Natural killer cell (primary cell): ENCODE measurements around the gene TMCO4. TPM values are rescaled to one million over a fixed set of nuclear protein-coding genes. Genes with fewer than 3 reads are reported as not detected.

Experiments used
- ATAC-seq, 3 donors: fragments of 150-1000 bp in 2 of 3; fragments of 200-7000 bp in 1 of 3; cut with Tn5 transposase; 1 replicate in 1 of 3; 2 replicates in 2 of 3; pipeline ENCODE4 v1.10.0; 2021; ENCODE audit warnings: mild to moderate bottlenecking in 2 of 3, moderate library complexity in 2 of 3
- DNase-seq, 2 donors: peaks; one replicate each; pipeline versions ENCODE4 v3.0.0 to v3.0.0-alpha.2; 2013 to 2021; ENCODE audit warnings: mixed read lengths in 1 of 2
- H3K27ac ChIP-seq: one replicate; pipeline ENCODE4 v1.5.1; 2013; ENCODE audit warnings: mild to moderate bottlenecking, low read length
- H3K27me3 ChIP-seq: one replicate; pipeline ENCODE4 v1.6.1; 2013; ENCODE audit warnings: low read length; ENCODE audit not compliant: control insufficient read depth, insufficient read depth
- H3K36me3 ChIP-seq: one replicate; pipeline ENCODE4 v1.6.1; 2013; ENCODE audit warnings: low read length; ENCODE audit not compliant: control insufficient read depth, insufficient read depth
- H3K4me1 ChIP-seq: one replicate; pipeline ENCODE4 v1.6.1; 2013; ENCODE audit warnings: low read length; ENCODE audit not compliant: control insufficient read depth, insufficient read depth
- H3K4me3 ChIP-seq: one replicate; pipeline ENCODE4 v1.5.1; 2013; ENCODE audit warnings: low read length
- H3K9me3 ChIP-seq: one replicate; pipeline ENCODE4 v1.6.1; 2013; ENCODE audit warnings: low read length; ENCODE audit not compliant: control insufficient read depth, insufficient read depth
- H3K27ac Mint-ChIP-seq, 2 donors: one replicate each; pipeline ENCODE4 v1.8.0; 2022; ENCODE audit warnings: mild to moderate bottlenecking in 2 of 2, mixed read lengths in 2 of 2, moderate library complexity in 1 of 2
- H3K27me3 Mint-ChIP-seq, 2 donors: one replicate each; pipeline ENCODE4 v1.8.0; 2022; ENCODE audit warnings: low read depth in 2 of 2, mixed read lengths in 2 of 2
- H3K36me3 Mint-ChIP-seq: one replicate; pipeline ENCODE4 v1.8.0; 2022; ENCODE audit warnings: mixed read lengths
- H3K4me1 Mint-ChIP-seq, 2 donors: one replicate each; pipeline ENCODE4 v1.8.0; 2022; ENCODE audit warnings: mixed read lengths in 2 of 2
- H3K4me3 Mint-ChIP-seq: one replicate; pipeline ENCODE4 v1.8.0; 2022; ENCODE audit warnings: mild to moderate bottlenecking, moderate library complexity, mixed read lengths
- H3K9me3 Mint-ChIP-seq, 2 donors: one replicate each; pipeline ENCODE4 v1.8.0; 2022; ENCODE audit warnings: mixed read lengths in 2 of 2
- CTCF ChIP-seq: fragments of 200-600 bp; IDR thresholded peaks from one replicate; pipeline ENCODE4 v1.8.0; 2022; ENCODE audit warnings: antibody characterized with exemption
- WGBS: methylation state at CpG from one replicate; pipeline ENCODE4 v1.1.7; 2013; ENCODE audit warnings: missing lambda C conversion rate; ENCODE audit not compliant: insufficient coverage; 5-methylcytosine and 5-hydroxymethylcytosine counted together
- intact Hi-C: fragments of 100-400 bp; cut with micrococcal nuclease; formaldehyde crosslinking; loops from one replicate; pipeline ENCODE4 v1.14.2; 2022
- total RNA-seq, 4 donors: library from RNA; stranded (reverse); fragments of 120-200 nt in 1 of 4; gene quantifications; one replicate each; pipeline versions ENCODE4 v1.2.3 to v1.2.4, GENCODE V29; 2013 to 2022

Gene TMCO4
- total RNA-seq, 3 donors from 2014 or later (not counting 1 experiment from before 2014, with no cell fraction given), result 14.2 to 21.5 (median 18.3) TPM

- H3K9me3 Mint-ChIP-seq, result no peaks in the 10 kb centered on the region
- ATAC-seq, result no peak
- no peak for TF ChIP-seq CTCF
Observed at GRCh38 chr1:19814244-19814661, 14.5 kb upstream of the TMCO4 start.

GRCh38 chr1:19813643-19813960 is 13.9 kb upstream of the TMCO4 start:
- H3K9me3 ChIP-seq, result no peaks in the 10 kb centered on the region
- H3K4me1 ChIP-seq, result no peaks in the 10 kb centered on the region
- no peak overlapping the region for H3K4me3 Mint-ChIP-seq
- no peak overlapping the region for H3K4me3 ChIP-seq
- no peaks in the 10 kb centered on the region for H3K36me3 Mint-ChIP-seq
- DNase-seq (no peak), ATAC-seq (no peak)
- H3K9me3 Mint-ChIP-seq, result no peaks in the 10 kb centered on the region
- no peak for TF ChIP-seq CTCF
- no peaks in the 10 kb centered on the region for H3K27me3 ChIP-seq
- intact Hi-C loops, result no loop called here
- peaks cover 3 to 9% of the 10 kb centered on the region in 2 donors for H3K27me3 Mint-ChIP-seq
- H3K27ac Mint-ChIP-seq, result no peak overlapping the region
- WGBS, result 80% methylated on average over 3 of the region's 4 CpGs
- no peaks in the 10 kb centered on the region for H3K4me1 Mint-ChIP-seq
- H3K27ac ChIP-seq, result no peak overlapping the region
- no peaks in the 10 kb centered on the region for H3K36me3 ChIP-seq

More at GRCh38 chr1:19814244-19814661, 14.5 kb upstream of the TMCO4 start:
- intact Hi-C loops, result no loop called here
- Mint-ChIP-seq H3K27ac (no peak overlapping the region), H3K4me3 (no peak overlapping the region), H3K4me1 (no peaks in the 10 kb centered on the region), H3K27me3 (peaks cover 3 to 9% of the 10 kb centered on the region in 2 donors), H3K36me3 (no peaks in the 10 kb centered on the region)
- H3K27ac ChIP-seq, result no peak overlapping the region
- no peaks in the 10 kb centered on the region for H3K27me3 ChIP-seq
- 90% methylated on average over 15 of the region's 15 CpGs for WGBS
- no peaks in the 10 kb centered on the region for H3K36me3 ChIP-seq
- DNase-seq, result no peak
- H3K4me3 ChIP-seq, result no peak overlapping the region
- H3K4me1 ChIP-seq, result no peaks in the 10 kb centered on the region
- no peaks in the 10 kb centered on the region for H3K9me3 ChIP-seq

- Histone ChIP-seq H3K4me1 (no peaks in the 10 kb centered on the region), H3K4me3 (no peak overlapping the region), H3K27me3 (no peaks in the 10 kb centered on the region), H3K36me3 (no peaks in the 10 kb centered on the region), H3K9me3 (no peaks in the 10 kb centered on the region), H3K27ac (no peak overlapping the region)
- H3K4me1 Mint-ChIP-seq, result no peaks in the 10 kb centered on the region
- intact Hi-C loops, result no loop called here
- TF ChIP-seq CTCF, result no peak
- H3K36me3 Mint-ChIP-seq, result no peaks in the 10 kb centered on the region
- ATAC-seq (no peak), DNase-seq (no peak)
- H3K4me3 Mint-ChIP-seq, result no peak overlapping the region
- 82% methylated on average over 14 of the region's 15 CpGs for WGBS
- no peak overlapping the region for H3K27ac Mint-ChIP-seq
- peaks cover 3 to 9% of the 10 kb centered on the region in 2 donors for H3K27me3 Mint-ChIP-seq
- no peaks in the 10 kb centered on the region for H3K9me3 Mint-ChIP-seq
Observed at GRCh38 chr1:19812875-19813642, 13.3 kb upstream of the TMCO4 start.
